Left forelimb (tissue), 1 donor: ENCODE measurements around the gene WAC.
"Not testable (repeated sequence)": the region's sequence is repeated elsewhere in the genome, so short reads cannot be mapped to it uniquely, and the experiment has no call there.

ENCODE experiments used
- DNase-seq: peaks from one replicate; pipeline ENCODE4 v3.0.0-alpha.2; 2018; ENCODE audit warnings: low spot score

The WAC gene

DNA sequence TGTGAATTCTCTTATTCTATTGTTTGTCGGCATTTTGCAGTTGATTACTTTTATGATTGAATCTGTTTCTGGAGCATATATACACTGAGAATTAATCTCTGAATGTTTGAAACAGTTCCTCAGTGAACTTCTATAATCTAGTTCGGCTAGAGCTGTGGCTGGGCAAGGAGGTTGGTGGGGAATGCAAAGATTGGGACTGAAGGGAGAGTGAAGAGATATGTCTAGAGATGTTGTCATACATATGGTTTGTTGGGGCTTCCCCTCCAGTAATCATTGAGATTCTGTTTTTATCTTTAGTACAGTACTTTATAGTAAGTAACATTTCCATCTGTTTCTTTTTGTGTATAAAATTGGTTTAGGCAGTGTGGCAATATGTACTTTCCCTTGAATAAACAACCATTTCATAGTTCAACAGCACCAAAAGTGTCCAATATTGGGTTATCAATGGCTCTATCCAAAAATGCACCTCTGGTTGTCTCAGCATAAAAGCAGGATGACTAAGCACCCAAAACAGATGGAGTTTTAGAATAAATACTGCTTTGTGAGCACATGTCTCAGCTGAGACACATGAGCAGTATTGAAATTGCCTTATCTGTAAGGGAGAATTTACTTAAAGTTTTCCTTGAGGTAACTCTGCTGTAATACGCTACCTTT lies 36.7 kb downstream of the WAC start:
- no peak for DNase-seq

DNA sequence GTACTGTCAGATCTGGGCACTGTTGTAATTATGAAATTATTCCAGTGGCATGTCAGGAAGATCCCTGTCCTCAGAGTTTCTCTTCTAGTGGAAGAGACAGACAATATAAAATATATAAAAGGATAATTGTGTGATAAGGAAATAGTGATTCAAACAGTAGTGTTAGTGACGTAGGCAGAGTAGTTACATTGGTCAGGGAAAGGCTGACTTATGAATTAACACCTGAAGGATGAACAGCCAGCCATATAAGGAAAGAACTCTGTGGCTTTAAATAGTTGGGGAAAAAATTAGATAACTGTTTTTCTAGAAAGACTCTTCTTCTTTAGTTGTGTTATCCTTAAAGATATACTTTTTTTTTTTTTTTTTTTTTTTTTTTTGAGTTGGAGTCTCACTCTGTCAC lies 37.7 kb downstream of the WAC start:
- DNase-seq, result no peak

DNA sequence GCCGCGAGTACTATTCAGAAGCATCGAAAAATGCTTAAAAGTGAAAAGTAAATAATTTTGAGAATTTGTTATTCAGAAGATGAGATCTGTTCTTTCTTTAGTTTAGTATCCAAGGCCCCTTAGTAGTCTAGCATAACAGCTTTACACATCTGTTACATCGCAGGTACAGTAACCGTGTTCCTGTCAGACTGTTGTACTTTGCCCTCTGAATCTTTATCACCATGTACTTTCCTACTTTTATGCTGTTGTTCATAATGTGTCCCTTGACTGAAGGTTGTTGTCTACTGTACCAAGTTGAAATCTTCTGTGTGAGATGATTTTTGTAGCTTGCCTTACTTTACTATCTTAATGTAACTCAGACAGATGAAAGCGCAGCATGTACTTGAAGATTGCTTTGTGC lies 38.3 kb downstream of the WAC start:
- no peak for DNase-seq

DNA sequence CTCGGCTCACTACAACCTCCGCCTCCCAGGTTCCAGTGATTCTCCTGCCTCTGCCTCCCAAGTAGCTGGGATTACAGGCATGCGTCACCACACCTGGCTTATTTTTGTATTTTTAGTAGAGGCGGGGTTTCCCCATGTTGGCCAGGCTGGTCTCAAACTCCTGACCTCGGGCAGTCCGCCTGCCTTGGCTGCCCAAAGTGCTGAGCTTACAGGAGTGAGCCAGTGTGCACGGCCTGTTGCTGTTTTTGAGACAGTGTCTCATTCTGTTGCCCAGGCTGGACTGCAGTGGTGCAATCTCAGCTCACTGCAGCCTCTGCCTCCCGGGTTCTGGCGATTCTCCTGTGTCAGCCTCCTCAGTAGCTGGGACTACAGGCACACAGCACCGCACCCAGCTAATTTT lies 41.3 kb downstream of the WAC start:
- DNase-seq, result not testable (repeated sequence)

DNA sequence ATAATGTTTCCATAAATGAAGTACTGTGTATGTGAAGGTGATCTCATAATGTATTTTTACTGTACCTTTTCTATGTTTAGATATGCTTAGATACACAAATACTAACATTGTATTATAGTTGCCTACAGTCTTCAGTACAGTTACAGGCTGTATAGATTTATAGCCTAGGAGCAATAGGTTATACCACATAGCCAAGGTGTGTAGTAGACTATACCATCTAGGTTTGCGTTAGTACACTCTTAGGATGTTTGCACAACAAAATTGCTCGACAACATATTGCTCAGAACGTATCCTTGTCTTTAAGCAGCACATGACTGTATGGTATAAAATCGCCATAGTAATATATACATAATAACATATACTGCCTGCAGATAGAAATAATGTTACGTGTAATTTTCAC lies 42.9 kb downstream of the WAC start:
- no peak for DNase-seq

DNA sequence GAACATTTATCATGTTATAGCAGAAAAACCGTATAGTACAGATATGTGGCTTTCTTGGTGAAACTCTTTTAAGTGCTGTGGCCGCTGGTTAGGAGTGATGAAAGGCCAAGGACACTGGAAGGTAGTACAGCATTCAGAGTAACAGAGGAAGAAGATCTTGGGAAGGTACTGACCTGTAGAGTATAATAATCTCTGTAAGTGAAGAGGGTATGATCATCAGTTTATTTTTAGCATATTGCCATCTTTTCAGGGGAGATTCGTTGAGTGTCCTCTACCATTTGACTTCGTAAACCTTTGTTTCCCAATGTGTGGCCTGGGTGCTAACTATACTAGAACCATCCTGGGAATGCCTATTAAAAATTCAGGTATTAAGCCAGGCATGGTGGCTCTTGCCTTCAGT lies 44.6 kb downstream of the WAC start:
- DNase-seq, result no peak

DNA sequence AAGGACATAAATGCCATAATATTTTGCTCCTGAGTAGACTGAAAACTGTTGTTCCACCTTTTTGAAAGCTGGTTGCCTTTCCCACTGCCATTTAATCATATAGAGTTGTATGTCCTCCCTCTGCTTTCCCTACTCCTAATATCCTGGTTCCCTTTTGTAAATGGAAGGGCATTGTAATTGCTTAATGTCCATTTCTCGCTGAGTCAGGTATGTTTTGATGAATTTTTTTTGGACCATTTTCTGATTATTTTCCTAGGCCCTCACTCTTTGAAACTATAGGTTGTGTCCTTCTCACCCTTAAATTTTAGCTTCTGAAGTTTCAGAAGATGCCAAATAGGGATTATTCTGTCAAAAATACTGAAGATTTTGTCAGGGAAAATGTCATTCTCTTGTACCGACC lies 45.5 kb downstream of the WAC start:
- DNase-seq, result no peak

DNA sequence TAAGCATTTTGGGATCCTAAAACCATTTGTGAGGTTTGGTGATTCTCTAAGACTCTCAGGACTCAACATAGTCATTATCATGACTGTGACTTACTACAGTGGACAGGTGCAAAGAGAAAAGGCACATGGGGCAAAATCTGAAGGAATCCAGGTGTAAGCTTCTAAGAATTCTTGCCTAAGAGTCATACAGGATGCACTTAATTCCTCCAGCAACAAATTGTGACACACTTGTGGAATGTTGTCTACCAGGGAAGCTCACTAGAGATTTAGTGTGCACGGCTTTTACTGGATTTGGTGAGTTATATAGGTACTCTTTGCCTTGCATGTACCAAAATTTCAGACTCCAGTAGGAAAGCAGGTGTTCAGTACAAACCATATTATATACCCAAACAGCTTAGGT lies 47.9 kb downstream of the WAC start:
- no peak for DNase-seq

DNA sequence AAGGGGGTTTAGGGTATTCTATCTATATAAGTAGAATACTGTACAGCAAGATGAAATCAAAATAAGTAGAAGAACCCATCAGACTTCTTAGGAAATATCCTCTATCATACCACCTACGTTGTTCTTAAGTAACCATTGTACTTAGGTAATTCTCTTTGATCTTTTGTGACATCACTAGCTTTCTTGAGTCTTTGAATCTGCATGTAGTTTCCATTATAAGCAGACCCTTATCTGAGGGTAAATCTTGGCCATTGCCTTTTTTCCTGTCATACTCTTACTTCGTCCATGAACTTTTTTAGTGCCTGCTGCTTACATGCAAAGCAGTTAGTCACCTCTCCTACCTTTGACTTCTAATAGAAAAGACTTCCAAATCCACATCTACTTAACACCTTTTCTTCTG lies 49.0 kb downstream of the WAC start:
- DNase-seq, result no peak

DNA sequence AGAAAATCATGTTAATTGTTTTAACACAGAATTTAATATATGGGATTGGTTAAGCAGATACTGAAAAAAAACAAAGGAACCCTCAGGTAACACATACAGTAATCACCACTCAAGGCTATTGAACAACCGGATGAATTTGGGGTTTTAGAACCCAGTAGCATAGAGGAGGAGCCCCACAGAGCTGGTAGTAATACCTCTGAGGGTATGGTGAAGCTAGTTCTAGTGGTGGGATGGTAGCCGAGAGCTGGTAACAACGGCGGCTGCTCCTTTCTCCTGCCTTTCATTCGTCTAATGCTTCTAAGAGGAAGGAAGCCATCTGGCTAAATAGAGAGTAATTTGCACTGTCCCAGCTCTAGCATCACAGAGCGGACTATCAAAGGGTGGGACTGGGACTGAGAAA lies 52.2 kb downstream of the WAC start:
- no peak for DNase-seq

DNA sequence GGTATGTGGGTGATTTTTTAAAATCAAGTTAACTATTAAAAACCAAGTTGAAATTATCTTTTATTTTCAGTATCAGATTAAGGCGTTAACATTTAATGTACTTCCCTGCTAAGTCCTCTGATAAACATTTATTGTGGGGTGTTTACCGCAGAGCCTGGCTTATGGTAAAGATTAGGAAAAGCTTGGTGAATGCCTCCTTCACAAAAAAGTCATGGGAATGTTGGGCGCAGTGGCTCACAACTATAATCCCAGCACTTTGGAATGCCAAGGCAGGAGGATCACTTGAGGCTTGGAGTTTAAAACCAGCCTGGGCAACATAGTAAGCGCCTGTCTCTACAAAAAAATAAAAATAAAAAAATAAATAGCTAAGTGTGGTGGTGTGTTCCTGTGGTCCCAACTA lies 53.3 kb downstream of the WAC start:
- no peak for DNase-seq

DNA sequence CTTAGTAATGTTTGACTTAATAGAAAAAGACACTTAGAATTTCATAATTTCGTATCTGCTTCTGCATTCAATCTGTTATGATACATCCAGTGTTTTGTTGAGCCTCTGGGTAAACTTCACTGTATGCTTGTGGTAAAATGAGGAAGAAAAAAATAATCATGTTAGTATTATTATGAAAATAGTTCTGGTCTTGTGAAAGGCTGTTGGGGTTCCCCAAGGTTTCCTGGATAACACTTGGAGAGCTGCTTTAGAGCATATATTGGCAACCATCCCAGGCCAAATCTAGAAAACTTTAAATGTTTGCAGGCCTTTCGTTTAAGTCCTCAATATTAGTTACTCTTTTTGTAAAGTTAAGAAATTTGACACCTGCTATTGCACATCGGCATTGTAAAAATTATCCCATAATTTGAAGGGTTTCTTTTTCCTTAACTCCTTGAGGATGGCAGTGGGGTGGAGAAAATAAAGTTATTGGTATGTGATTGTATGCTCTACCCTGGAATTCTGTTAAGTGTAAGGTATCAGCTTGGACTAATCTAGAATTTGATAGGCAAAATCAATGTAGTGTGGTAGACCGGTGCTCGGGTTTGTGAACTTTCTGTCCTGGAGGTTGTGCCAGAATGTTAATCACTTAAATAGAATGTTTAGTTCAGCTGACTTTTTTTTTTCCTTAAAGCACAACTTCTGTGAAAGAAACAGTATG lies 54.5 kb downstream of the WAC start:
- DNase-seq, result no peak

DNA sequence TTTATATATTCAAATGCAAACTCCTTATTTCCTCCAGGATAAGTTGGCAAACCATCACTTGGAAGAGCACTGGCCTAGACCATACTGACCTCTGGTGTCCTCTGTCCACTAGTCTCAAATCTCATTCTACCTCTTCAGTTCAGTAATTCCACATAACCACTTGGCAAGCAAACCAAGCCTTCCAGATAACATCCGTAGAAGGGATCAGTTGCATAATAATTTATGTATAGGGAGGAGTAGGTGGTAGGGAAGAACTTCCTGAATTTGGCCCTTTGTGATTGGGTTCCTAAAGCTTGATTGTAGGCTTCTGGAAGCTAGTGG lies 55.0 kb downstream of the WAC start:
- no peak for DNase-seq

DNA sequence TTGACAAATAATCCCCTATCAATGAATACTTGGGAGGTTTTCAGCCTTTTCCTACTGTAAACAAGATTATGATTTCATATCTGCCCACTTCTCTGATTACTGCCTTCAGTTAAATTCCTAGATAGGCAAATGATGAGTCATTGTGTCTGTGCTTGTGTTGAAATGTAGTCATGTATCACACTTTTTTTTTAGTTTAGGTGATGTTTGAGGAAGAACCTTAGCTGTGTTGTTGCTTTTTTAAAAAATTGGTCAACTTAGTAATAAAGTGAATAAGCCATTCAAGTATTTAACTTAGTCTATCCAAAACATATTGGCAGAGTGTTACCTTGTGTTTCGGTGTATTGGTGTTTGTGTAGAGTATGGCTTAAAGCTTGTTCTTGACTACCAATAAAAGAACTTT lies 60.0 kb downstream of the WAC start:
- DNase-seq, result no peak

DNA sequence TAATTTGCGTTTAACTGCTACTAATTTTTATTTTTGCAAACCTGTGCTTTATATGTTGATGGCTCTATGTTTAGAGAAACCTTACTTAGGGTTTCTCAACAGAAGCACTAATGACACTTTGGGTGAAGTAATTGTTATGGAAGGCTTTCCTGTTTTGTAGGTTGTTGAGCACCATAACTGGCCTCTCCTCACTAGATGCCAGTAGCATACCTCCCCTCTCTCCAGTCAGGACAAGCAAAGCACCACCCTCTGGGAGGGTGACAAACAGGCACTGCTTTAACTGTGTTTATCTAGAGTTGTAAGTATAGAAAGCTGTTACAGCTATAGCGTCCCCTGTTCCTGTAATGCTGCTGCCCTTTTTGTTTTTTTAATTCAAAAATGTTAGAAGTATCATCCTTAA lies 60.9 kb downstream of the WAC start:
- DNase-seq, result no peak

DNA sequence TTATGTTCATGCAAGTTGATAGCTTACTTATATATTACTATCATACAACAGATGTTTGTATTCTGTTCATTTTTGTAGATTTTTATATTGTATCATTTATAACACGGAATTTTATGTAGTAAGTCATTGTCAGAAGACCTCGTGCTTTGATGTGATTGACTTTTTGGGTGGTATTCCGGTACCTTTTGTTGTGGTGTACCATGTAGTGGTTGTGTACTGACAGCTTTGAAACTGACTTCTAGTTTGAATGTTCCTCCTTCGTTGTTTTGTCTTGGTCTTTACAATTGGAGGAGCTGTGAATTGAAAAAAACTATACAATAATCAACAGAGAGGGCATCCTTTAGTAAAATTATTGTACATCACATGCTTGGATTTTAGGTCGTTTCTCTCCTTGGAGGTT lies 61.5 kb downstream of the WAC start:
- no peak for DNase-seq

DNA sequence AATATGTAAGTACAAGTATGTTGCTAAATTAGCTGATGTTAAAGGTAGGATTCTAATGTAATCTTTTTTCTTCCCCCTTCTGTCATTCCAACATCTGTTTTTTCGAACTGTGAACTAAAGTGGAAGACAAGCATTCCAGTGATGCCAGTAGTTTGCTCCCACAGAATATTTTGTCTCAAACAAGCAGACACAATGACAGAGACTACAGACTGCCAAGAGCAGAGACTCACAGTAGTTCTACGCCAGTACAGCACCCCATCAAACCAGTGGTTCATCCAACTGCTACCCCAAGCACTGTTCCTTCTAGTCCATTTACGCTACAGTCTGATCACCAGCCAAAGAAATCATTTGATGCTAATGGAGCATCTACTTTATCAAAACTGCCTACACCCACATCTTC lies 62.7 kb downstream of the WAC start:
- no peak for DNase-seq

DNA sequence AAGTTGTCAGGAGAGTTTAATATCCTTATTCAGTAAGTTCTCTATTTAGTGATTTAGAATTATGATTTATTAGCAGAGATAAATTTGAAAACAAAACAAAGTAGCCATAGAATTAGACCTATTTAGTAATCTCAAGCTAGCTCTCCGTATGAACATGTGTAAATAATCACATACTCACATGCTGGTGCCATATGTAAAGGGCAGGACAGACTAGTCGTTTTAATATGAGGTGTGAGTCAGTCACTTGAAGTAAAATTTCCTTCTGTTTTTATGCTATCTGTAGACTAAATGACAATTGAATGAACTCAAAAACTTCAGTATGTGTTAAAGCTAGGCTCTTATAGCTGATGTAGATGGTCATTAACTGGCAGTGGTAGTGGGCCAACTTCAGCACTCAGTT lies 67.1 kb downstream of the WAC start:
- DNase-seq, result no peak

DNA sequence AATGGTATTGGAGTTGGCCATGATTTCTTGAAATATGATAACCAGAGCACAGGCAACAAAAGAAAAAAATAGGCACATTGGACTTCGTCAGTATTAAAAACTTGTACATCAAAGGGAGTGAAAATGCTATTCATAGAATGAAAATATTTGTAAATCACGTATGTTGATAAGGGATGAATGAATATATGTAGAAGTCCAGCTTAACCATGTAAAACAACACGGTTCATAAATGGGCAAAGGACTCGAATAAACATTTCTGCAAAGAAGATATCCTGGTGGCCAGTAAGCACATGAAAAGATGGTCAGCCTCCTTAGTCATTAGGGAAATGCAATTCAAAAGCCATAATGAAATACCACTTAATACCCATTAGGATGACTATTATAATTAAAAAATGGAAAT lies 68.1 kb downstream of the WAC start:
- no peak for DNase-seq

DNA sequence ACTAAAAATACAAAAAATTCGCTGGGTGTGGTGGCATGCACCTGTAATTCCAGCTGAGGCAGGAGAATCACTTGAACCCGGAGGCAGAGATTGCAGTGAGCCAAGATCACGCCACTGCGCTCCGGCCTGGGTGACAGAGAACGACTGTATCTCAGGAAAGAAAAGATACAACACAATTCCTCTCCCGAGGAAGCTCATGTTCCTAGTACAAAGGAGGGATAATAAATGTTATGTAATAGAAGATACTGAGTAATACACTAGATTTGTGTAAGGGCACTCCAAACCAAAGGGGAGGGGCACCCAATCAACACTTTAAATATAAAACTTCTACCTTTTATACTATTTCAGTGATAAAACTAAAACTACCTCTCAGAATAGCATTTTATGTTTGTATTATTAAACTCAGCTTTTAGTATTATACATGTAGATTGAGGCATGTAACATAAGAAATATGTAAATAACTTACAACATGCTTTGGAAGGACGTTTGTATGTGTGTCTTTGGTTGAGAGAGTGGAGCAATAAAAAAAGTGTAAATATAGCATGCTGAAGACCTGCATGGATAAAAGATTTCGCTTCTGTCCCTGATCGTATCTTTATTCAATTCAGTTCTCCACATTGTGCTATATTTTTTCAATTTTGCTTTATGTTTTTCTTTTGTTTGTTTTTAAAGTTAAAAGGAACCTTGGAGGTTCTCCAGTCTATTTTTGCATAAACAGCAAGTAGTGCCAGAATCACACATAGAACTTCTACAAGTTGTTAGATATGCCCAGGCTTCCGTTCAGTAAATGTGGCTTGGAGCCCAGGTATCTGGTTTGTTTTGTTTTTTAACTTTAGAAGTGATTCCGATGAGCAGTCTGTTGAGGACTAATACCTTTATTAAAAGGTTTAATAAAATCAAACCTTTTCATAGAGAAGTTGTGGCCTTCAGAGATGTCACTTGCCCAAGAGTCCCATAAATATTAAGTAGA lies 71.9 kb downstream of the WAC start:
- no peak for DNase-seq

DNA sequence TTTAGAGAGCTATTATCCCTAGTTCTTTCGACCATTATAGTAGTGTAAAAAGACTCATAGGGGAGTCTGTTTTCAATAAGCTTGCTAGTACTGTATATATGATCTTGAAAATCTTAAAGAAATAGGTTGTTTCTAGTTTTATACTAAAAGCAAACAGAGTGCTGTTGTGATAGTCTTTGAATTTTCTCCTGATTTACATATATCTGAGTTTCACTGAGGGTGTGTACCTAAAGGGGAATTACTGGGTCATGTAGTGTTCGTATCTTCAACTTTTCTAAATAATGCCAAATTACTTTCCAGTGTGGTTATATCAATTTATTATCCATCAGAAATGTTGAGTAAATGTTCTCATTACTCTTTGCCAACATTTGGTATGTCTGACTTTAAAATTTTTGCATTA lies 73.7 kb downstream of the WAC start:
- no peak for DNase-seq

DNA sequence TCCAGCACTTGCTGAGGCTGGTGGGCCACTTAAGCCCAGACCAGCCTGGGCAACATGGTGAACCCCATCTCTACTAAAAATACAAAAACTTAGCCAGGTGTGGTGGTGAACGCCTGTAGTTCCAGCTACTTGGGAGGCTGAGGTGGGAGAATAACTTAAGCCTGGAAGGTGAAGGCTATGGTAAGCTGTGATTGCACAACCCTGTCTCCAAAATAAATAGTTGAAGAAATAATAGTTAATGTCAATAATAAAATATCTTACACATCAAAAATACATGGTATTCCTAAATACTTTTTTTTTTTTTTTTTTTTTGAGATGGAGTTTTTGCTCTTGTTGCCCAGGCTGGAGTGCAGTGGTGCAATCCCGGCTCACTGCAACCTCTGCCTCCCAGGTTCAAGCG lies 76.7 kb downstream of the WAC start:
- DNase-seq, result not testable (repeated sequence)

DNA sequence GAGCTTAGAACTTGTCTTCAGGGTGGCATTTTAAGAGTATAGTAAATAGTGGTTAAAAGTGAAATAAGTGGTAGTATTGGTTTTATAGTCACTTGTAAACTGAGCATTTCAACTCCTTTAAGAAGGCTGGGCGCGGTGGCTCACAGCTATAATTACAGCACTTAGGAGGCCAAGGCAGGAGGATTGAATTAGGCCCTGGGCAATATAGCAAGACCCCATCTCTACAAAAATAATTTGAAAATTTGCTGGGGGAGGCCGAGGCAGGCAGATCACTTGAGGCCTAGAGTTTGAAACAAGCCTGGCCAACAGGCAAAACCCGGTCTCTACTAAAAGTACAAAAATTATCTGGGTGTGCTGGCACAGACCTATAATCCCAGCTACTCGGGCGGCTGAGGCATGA lies 80.0 kb downstream of the WAC start:
- DNase-seq, result no peak
